Stimulated activated naive CD8-positive, alpha-beta T cell treated with anti-CD3 and anti-CD28 coated beads, Interleukin-15, Interleukin-2, amounts not matched to agents 100 ng/mL and 50 ng/mL, for 24 hours (primary cell): ENCODE measurements around the gene PPARD.
A peak's percentile ranks its signal among the peaks of the same experiment; 100 is the strongest.

Source experiments
- H3K27ac Mint-ChIP-seq: one replicate; pipeline ENCODE4 v1.8.0; 2021; ENCODE audit warnings: mild to moderate bottlenecking, mixed read lengths
- H3K27me3 Mint-ChIP-seq: one replicate; pipeline ENCODE4 v1.8.0; 2021; ENCODE audit warnings: mixed read lengths
- H3K36me3 Mint-ChIP-seq: one replicate; pipeline ENCODE4 v1.8.0; 2021; ENCODE audit warnings: low read depth, mixed read lengths
- H3K4me1 Mint-ChIP-seq: one replicate; pipeline ENCODE4 v1.8.0; 2021; ENCODE audit warnings: low read depth, mixed read lengths
- H3K4me3 Mint-ChIP-seq: one replicate; pipeline ENCODE4 v1.8.0; 2021; ENCODE audit warnings: mild to moderate bottlenecking, mixed read lengths
- H3K9me3 Mint-ChIP-seq: one replicate; pipeline ENCODE4 v1.8.0; 2021; ENCODE audit warnings: mixed read lengths

The PPARD gene

GRCh38 chr6:35439308-35439707, 97.0 kb downstream of the PPARD start:
- H3K4me3 Mint-ChIP-seq: no peak overlapping the region
- no peaks in the 10 kb centered on the region for H3K36me3 Mint-ChIP-seq
- no peaks in the 10 kb centered on the region for H3K9me3 Mint-ChIP-seq
- H3K4me1 Mint-ChIP-seq: no peaks in the 10 kb centered on the region
- no peaks in the 10 kb centered on the region for H3K27me3 Mint-ChIP-seq
- H3K27ac Mint-ChIP-seq: no peak overlapping the region

- H3K27me3 Mint-ChIP-seq: no peaks in the 10 kb centered on the region
- H3K9me3 Mint-ChIP-seq: no peaks in the 10 kb centered on the region
- H3K27ac Mint-ChIP-seq: no peak overlapping the region
- H3K36me3 Mint-ChIP-seq: no peaks in the 10 kb centered on the region
- no peak overlapping the region for H3K4me3 Mint-ChIP-seq
- H3K4me1 Mint-ChIP-seq: no peaks in the 10 kb centered on the region
Observed at GRCh38 chr6:35441205-35441604, 98.8 kb downstream of the PPARD start.

- H3K27ac Mint-ChIP-seq: no peak overlapping the region
- no peak overlapping the region for H3K4me3 Mint-ChIP-seq
- H3K36me3 Mint-ChIP-seq: no peaks in the 10 kb centered on the region
- no peaks in the 10 kb centered on the region for H3K27me3 Mint-ChIP-seq
- H3K9me3 Mint-ChIP-seq: no peaks in the 10 kb centered on the region
- no peaks in the 10 kb centered on the region for H3K4me1 Mint-ChIP-seq
Observed at GRCh38 chr6:35441642-35442041, 99.3 kb downstream of the PPARD start.

GRCh38 chr6:35442693-35443092, 100.3 kb downstream of the PPARD start:
- Mint-ChIP-seq H3K27ac (no peak overlapping the region), H3K27me3 (no peaks in the 10 kb centered on the region), H3K4me1 (no peaks in the 10 kb centered on the region)

GRCh38 chr6:35443341-35444030, 101.1 kb downstream of the PPARD start:
- no peaks in the 10 kb centered on the region for H3K27me3 Mint-ChIP-seq
- no peaks in the 10 kb centered on the region for H3K4me1 Mint-ChIP-seq
- H3K9me3 Mint-ChIP-seq: no peaks in the 10 kb centered on the region
- H3K36me3 Mint-ChIP-seq: no peaks in the 10 kb centered on the region
- no peak overlapping the region for H3K27ac Mint-ChIP-seq
- H3K4me3 Mint-ChIP-seq: no peak overlapping the region

More at GRCh38 chr6:35442693-35443092, 100.3 kb downstream of the PPARD start:
- H3K36me3 Mint-ChIP-seq: no peaks in the 10 kb centered on the region
- no peaks in the 10 kb centered on the region for H3K9me3 Mint-ChIP-seq
- no peak overlapping the region for H3K4me3 Mint-ChIP-seq

GRCh38 chr6:35445691-35446090, 103.3 kb downstream of the PPARD start:
- H3K4me3 Mint-ChIP-seq: no peak overlapping the region
- H3K36me3 Mint-ChIP-seq: no peaks in the 10 kb centered on the region
- H3K4me1 Mint-ChIP-seq: no peaks in the 10 kb centered on the region
- H3K9me3 Mint-ChIP-seq: no peaks in the 10 kb centered on the region
- no peaks in the 10 kb centered on the region for H3K27me3 Mint-ChIP-seq
- no peak overlapping the region for H3K27ac Mint-ChIP-seq

- no peak overlapping the region for H3K27ac Mint-ChIP-seq
- no peak overlapping the region for H3K4me3 Mint-ChIP-seq
Observed at GRCh38 chr6:35448191-35448590, 105.8 kb downstream of the PPARD start.

GRCh38 chr6:35449287-35449881, 107.0 kb downstream of the PPARD start:
- H3K27me3 Mint-ChIP-seq: no peaks in the 10 kb centered on the region
- peaks cover 2% of the 10 kb centered on the region for H3K36me3 Mint-ChIP-seq
- H3K4me1 Mint-ChIP-seq: peaks cover 25% of the 10 kb centered on the region
- no peaks in the 10 kb centered on the region for H3K9me3 Mint-ChIP-seq
- H3K27ac Mint-ChIP-seq: no peak overlapping the region
- H3K4me3 Mint-ChIP-seq: no peak overlapping the region

More at GRCh38 chr6:35448191-35448590, 105.8 kb downstream of the PPARD start:
- Mint-ChIP-seq H3K27me3 (no peaks in the 10 kb centered on the region), H3K36me3 (no peaks in the 10 kb centered on the region), H3K4me1 (peaks cover 13% of the 10 kb centered on the region), H3K9me3 (no peaks in the 10 kb centered on the region)

GRCh38 chr6:35451354-35452182, 109.2 kb downstream of the PPARD start:
- H3K36me3 Mint-ChIP-seq: peaks cover 20% of the 10 kb centered on the region
- H3K4me3 Mint-ChIP-seq: peak overlapping the region; percentile 78
- no peaks in the 10 kb centered on the region for H3K27me3 Mint-ChIP-seq
- H3K9me3 Mint-ChIP-seq: no peaks in the 10 kb centered on the region
- H3K4me1 Mint-ChIP-seq: peaks cover 30% of the 10 kb centered on the region
- H3K27ac Mint-ChIP-seq: no peak overlapping the region

GRCh38 chr6:35452183-35453090, 110.1 kb downstream of the PPARD start, which contains the start of gene FANCE:
FANCE (plus strand) TSS chr6:35452338; CDS start chr6:35452546, 208 bp downstream.
- Mint-ChIP-seq H3K27ac (no peak within 1 kb of the TSS), H3K4me1 (peaks cover 30% of the 10 kb centered on the region), H3K27me3 (no peaks in the 10 kb centered on the region), H3K9me3 (no peaks in the 10 kb centered on the region), H3K36me3 (peaks cover 24% of the 10 kb centered on the region), H3K4me3 (peak within 1 kb of the TSS; percentile 80)

- Mint-ChIP-seq H3K9me3 (no peaks in the 10 kb centered on the region), H3K36me3 (peaks cover 32% of the 10 kb centered on the region), H3K4me3 (peak overlapping the region; percentile 80), H3K4me1 (peaks cover 30% of the 10 kb centered on the region), H3K27me3 (no peaks in the 10 kb centered on the region), H3K27ac (no peak overlapping the region)
Observed at GRCh38 chr6:35453236-35453635, 110.9 kb downstream of the PPARD start.

- no peaks in the 10 kb centered on the region for H3K9me3 Mint-ChIP-seq
- H3K27me3 Mint-ChIP-seq: no peaks in the 10 kb centered on the region
- peaks cover 39% of the 10 kb centered on the region for H3K36me3 Mint-ChIP-seq
- no peak overlapping the region for H3K27ac Mint-ChIP-seq
- peak overlapping the region; percentile 30 for H3K4me3 Mint-ChIP-seq
- H3K4me1 Mint-ChIP-seq: peaks cover 30% of the 10 kb centered on the region
Observed at GRCh38 chr6:35454391-35455110, 112.2 kb downstream of the PPARD start.

- no peak overlapping the region for H3K4me3 Mint-ChIP-seq
- peaks cover 19% of the 10 kb centered on the region for H3K4me1 Mint-ChIP-seq
- peaks cover 63% of the 10 kb centered on the region for H3K36me3 Mint-ChIP-seq
- no peaks in the 10 kb centered on the region for H3K27me3 Mint-ChIP-seq
- no peak overlapping the region for H3K27ac Mint-ChIP-seq
- no peaks in the 10 kb centered on the region for H3K9me3 Mint-ChIP-seq
Observed at GRCh38 chr6:35457907-35458306, 115.5 kb downstream of the PPARD start.

- H3K36me3 Mint-ChIP-seq: peaks cover 66% of the 10 kb centered on the region
- H3K27me3 Mint-ChIP-seq: no peaks in the 10 kb centered on the region
- H3K4me3 Mint-ChIP-seq: no peak overlapping the region
- H3K9me3 Mint-ChIP-seq: no peaks in the 10 kb centered on the region
- H3K4me1 Mint-ChIP-seq: no peaks in the 10 kb centered on the region
- no peak overlapping the region for H3K27ac Mint-ChIP-seq
Observed at GRCh38 chr6:35461270-35461669, 118.9 kb downstream of the PPARD start.
